Activated T-helper 17 cell treated with anti-CD3 and anti-CD28 coated beads, Interleukin-2, amount 50 U/mL, for 72 hours (primary cell): ENCODE data around the gene UGT1A8. TPM values are rescaled to one million over a fixed set of nuclear protein-coding genes. Genes with fewer than 3 reads are reported as not detected.
A peak's percentile ranks its signal among the peaks of the same experiment; 100 is the strongest.
"Not testable (repeated sequence)": the region's sequence is repeated elsewhere in the genome, so short reads cannot be mapped to it uniquely, and the experiment has no call there.

Experiments used
- ATAC-seq: fragments of 150-1000 bp; cut with Tn5 transposase; replicated peaks from 2 replicates; pipeline ENCODE4 v1.10.0; 2021; ENCODE audit warnings: mild to moderate bottlenecking, moderate library complexity
- H3K27ac Mint-ChIP-seq: one replicate; pipeline ENCODE4 v1.8.0; 2022; ENCODE audit warnings: mixed read lengths
- H3K27me3 Mint-ChIP-seq: one replicate; pipeline ENCODE4 v1.8.0; 2022; ENCODE audit warnings: mixed read lengths
- H3K36me3 Mint-ChIP-seq: one replicate; pipeline ENCODE4 v1.8.0; 2022; ENCODE audit warnings: low read depth, mild to moderate bottlenecking, mixed read lengths
- H3K4me1 Mint-ChIP-seq: one replicate; pipeline ENCODE4 v1.8.0; 2022; ENCODE audit warnings: mixed read lengths
- H3K4me3 Mint-ChIP-seq: one replicate; pipeline ENCODE4 v1.8.0; 2022; ENCODE audit warnings: mild to moderate bottlenecking, mixed read lengths
- H3K9me3 Mint-ChIP-seq: one replicate; pipeline ENCODE4 v1.8.0; 2022; ENCODE audit warnings: mixed read lengths
- total RNA-seq, 2 donors: library from RNA; stranded (reverse); gene quantifications; one replicate each; pipeline ENCODE4 v1.2.3, GENCODE V29; 2022

The UGT1A8 gene
- total RNA-seq, 2 donors from 2014 or later: 0.42 TPM; not detected in 1

- H3K27ac Mint-ChIP-seq, H3K4me1 Mint-ChIP-seq, H3K9me3 Mint-ChIP-seq, H3K4me3 Mint-ChIP-seq, ATAC-seq, H3K36me3 Mint-ChIP-seq: not testable (repeated sequence)
- H3K27me3 Mint-ChIP-seq: peaks cover 37% of the 10 kb centered on the region
Measured at GRCh38 chr2:233655943-233656342, 38.5 kb downstream of the UGT1A8 start.

GRCh38 chr2:233656443-233656842 lies 39.0 kb downstream of the UGT1A8 start:
- no peaks in the 10 kb centered on the region for H3K4me1 Mint-ChIP-seq
- H3K27ac Mint-ChIP-seq: no peak overlapping the region
- H3K27me3 Mint-ChIP-seq: peaks cover 37% of the 10 kb centered on the region
- peak; percentile 51 for ATAC-seq
- peaks cover 3% of the 10 kb centered on the region for H3K9me3 Mint-ChIP-seq
- H3K36me3 Mint-ChIP-seq: no peaks in the 10 kb centered on the region
- H3K4me3 Mint-ChIP-seq: no peak overlapping the region

- no peak for ATAC-seq
- H3K9me3 Mint-ChIP-seq: peaks cover 3% of the 10 kb centered on the region
- H3K27ac Mint-ChIP-seq: no peak overlapping the region
- H3K4me3 Mint-ChIP-seq: no peak overlapping the region
- H3K36me3 Mint-ChIP-seq: no peaks in the 10 kb centered on the region
- no peaks in the 10 kb centered on the region for H3K4me1 Mint-ChIP-seq
- peaks cover 35% of the 10 kb centered on the region for H3K27me3 Mint-ChIP-seq
Measured at GRCh38 chr2:233658610-233659009, 41.2 kb downstream of the UGT1A8 start.

GRCh38 chr2:233663911-233664310 lies 46.5 kb downstream of the UGT1A8 start:
- Mint-ChIP-seq H3K27me3 (peaks cover 36% of the 10 kb centered on the region), H3K36me3 (no peaks in the 10 kb centered on the region), H3K27ac (no peak overlapping the region), H3K4me3 (no peak overlapping the region), H3K9me3 (peaks cover 3% of the 10 kb centered on the region), H3K4me1 (no peaks in the 10 kb centered on the region)
- no peak for ATAC-seq

GRCh38 chr2:233668605-233669260 lies 51.3 kb downstream of the UGT1A8 start:
- Mint-ChIP-seq H3K36me3 (no peaks in the 10 kb centered on the region), H3K27me3 (peaks cover 35% of the 10 kb centered on the region), H3K4me3 (no peak overlapping the region), H3K9me3 (no peaks in the 10 kb centered on the region), H3K4me1 (no peaks in the 10 kb centered on the region), H3K27ac (no peak overlapping the region)
- no peak for ATAC-seq

GRCh38 chr2:233671290-233672161 lies 54.1 kb downstream of the UGT1A8 start, which contains the start of gene UGT1A9:
Gene UGT1A9, plus strand, starts transcription at chr2:233671898. Its CDS starts 37 bp downstream, at chr2:233671935.
- Mint-ChIP-seq H3K27ac (no peak within 1 kb of the TSS), H3K4me3 (no peak within 1 kb of the TSS), H3K27me3 (peaks cover 25% of the 10 kb centered on the region), H3K36me3 (no peaks in the 10 kb centered on the region), H3K4me1 (no peaks in the 10 kb centered on the region), H3K9me3 (no peaks in the 10 kb centered on the region)
- ATAC-seq: no peak

GRCh38 chr2:233672886-233673285 lies 55.5 kb downstream of the UGT1A8 start:
- H3K4me3 Mint-ChIP-seq: no peak overlapping the region
- no peaks in the 10 kb centered on the region for H3K36me3 Mint-ChIP-seq
- no peaks in the 10 kb centered on the region for H3K4me1 Mint-ChIP-seq
- no peak overlapping the region for H3K27ac Mint-ChIP-seq
- H3K9me3 Mint-ChIP-seq: no peaks in the 10 kb centered on the region
- no peak for ATAC-seq
- H3K27me3 Mint-ChIP-seq: peaks cover 33% of the 10 kb centered on the region

- Mint-ChIP-seq H3K4me3 (no peak overlapping the region), H3K4me1 (no peaks in the 10 kb centered on the region)
Measured at GRCh38 chr2:233673896-233674295, 56.5 kb downstream of the UGT1A8 start.

GRCh38 chr2:233674314-233674713 lies 56.9 kb downstream of the UGT1A8 start:
- Mint-ChIP-seq H3K27me3 (peaks cover 42% of the 10 kb centered on the region), H3K4me3 (no peak overlapping the region), H3K27ac (no peak overlapping the region), H3K4me1 (no peaks in the 10 kb centered on the region), H3K9me3 (no peaks in the 10 kb centered on the region), H3K36me3 (no peaks in the 10 kb centered on the region)
- no peak for ATAC-seq

More at GRCh38 chr2:233673896-233674295, 56.5 kb downstream of the UGT1A8 start:
- Mint-ChIP-seq H3K36me3 (no peaks in the 10 kb centered on the region), H3K27ac (no peak overlapping the region), H3K9me3 (no peaks in the 10 kb centered on the region), H3K27me3 (peaks cover 42% of the 10 kb centered on the region)
- ATAC-seq: no peak

- Mint-ChIP-seq H3K4me3 (no peak overlapping the region), H3K36me3 (no peaks in the 10 kb centered on the region), H3K27ac (no peak overlapping the region), H3K27me3 (peaks cover 43% of the 10 kb centered on the region), H3K4me1 (no peaks in the 10 kb centered on the region), H3K9me3 (no peaks in the 10 kb centered on the region)
- no peak for ATAC-seq
Measured at GRCh38 chr2:233674995-233675394, 57.6 kb downstream of the UGT1A8 start.

GRCh38 chr2:233676046-233676445 lies 58.6 kb downstream of the UGT1A8 start:
- no peaks in the 10 kb centered on the region for H3K9me3 Mint-ChIP-seq
- H3K27ac Mint-ChIP-seq: no peak overlapping the region
- ATAC-seq: no peak
- no peaks in the 10 kb centered on the region for H3K36me3 Mint-ChIP-seq
- peaks cover 35% of the 10 kb centered on the region for H3K27me3 Mint-ChIP-seq
- no peaks in the 10 kb centered on the region for H3K4me1 Mint-ChIP-seq
- no peak overlapping the region for H3K4me3 Mint-ChIP-seq

- no peak overlapping the region for H3K27ac Mint-ChIP-seq
- H3K36me3 Mint-ChIP-seq: no peaks in the 10 kb centered on the region
- ATAC-seq: no peak
- H3K4me1 Mint-ChIP-seq: no peaks in the 10 kb centered on the region
- H3K9me3 Mint-ChIP-seq: no peaks in the 10 kb centered on the region
- H3K27me3 Mint-ChIP-seq: peaks cover 28% of the 10 kb centered on the region
- no peak overlapping the region for H3K4me3 Mint-ChIP-seq
Measured at GRCh38 chr2:233679196-233679595, 61.8 kb downstream of the UGT1A8 start.

GRCh38 chr2:233680361-233681045 lies 63.1 kb downstream of the UGT1A8 start:
- Mint-ChIP-seq H3K9me3 (no peaks in the 10 kb centered on the region), H3K27me3 (peaks cover 28% of the 10 kb centered on the region), H3K4me3 (no peak overlapping the region), H3K27ac (no peak overlapping the region), H3K4me1 (no peaks in the 10 kb centered on the region), H3K36me3 (no peaks in the 10 kb centered on the region)
- no peak for ATAC-seq

GRCh38 chr2:233681521-233682099 lies 64.2 kb downstream of the UGT1A8 start, which contains the start of gene UGT1A7:
Gene UGT1A7, plus strand, starts transcription at chr2:233681901. Its CDS starts 37 bp downstream, at chr2:233681938.
- Mint-ChIP-seq H3K27ac (no peak within 1 kb of the TSS), H3K36me3 (no peaks in the 10 kb centered on the region), H3K9me3 (no peaks in the 10 kb centered on the region), H3K27me3 (peaks cover 26% of the 10 kb centered on the region), H3K4me1 (no peaks in the 10 kb centered on the region), H3K4me3 (no peak within 1 kb of the TSS)
- no peak for ATAC-seq
